Measurements from ENCODE around the gene FAM241A. TPM values are rescaled to one million over a fixed set of nuclear protein-coding genes. Genes with fewer than 3 reads are reported as not detected.

The FAM241A gene
- total and polyA plus RNA-seq, 2 of the 13 experiments (the other 11 are each of a cell fraction or from before 2014, with no cell fraction given) = 0.61 to 0.69 TPM

DNA sequence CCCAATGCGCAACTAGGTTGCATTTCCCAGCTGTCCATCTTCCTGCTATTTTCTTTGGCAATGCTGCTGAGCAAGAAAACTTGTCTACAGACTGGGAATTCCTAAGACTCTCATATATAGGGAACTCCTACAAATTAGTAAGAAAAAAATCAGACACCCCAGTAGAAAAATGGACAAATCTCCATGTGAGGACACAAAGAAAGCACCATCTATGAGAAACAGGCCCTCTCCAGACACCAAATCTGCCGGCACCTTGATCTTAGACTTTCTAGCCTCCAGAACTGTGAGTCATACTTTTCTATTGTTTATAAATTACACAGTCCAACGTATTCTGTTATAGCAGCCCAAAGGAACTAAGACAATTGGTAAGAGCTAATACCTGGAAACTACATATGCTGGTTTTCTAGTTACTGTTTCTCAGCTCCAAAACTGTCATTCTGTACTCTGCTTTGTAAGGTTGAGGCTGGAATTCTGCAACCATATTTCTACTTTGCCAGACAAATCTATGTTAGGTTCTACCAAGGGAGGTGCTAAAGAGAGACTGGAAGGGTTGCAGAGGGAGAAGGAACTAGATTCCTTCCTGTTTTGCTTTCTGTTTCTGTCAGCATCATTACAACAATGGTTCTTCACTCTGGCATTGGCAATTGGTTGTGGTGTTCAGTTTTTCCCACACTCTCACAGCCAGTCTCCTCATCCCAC is 35.7 kb upstream of the FAM241A start (continued):
- TF ChIP-seq ZFP90 (CRISPR knock-in tag; IDR thresholded peaks at IDR 0.05; ENCODE audit: borderline replicate concordance) = no peak

DNA sequence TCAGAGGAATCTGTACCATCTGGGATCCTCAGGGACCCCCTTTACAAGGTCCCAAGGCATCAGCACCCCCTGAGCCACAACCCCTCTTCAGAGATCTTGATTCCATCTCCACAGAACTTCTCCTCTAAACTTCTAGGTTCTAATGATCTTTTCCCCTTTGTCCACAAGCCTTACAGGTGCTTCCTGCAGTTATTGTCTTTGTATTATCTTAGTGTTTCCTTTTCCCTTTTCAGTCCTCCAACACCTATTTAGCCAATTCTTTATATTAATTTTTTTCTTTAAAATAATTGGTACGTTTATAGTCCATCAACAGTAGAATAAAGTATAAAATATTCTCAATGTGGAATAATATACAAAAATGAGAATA is 35.2 kb upstream of the FAM241A start:
- Histone ChIP-seq H3K4me1 (ENCODE audit: insufficient read depth, low read length) (peaks cover 34% of the 10 kb centered on the region), H3K4me2 (ENCODE audit: low read depth, low read length) (no peak overlapping the region), H3K9ac (ENCODE audit: insufficient read depth, low read depth, low read length) (no peak overlapping the region), H3K27me3 (ENCODE audit: control insufficient read depth in 1 of 2, insufficient read depth in 2 of 2, low read length in 2 of 2) (peaks cover 0 to 4% of the 10 kb centered on the region in 2 experiments; a peak in 1 of 5 replicates), H3K36me3 (replicated peaks in 1 of 2; ENCODE audit: control insufficient read depth in 1 of 2, insufficient read depth in 2 of 2, low read length in 2 of 2) (no peaks in the 10 kb centered on the region), H3K9me3 (ENCODE audit: low read length) (no peaks in the 10 kb centered on the region), H4K20me1 (ENCODE audit: insufficient read depth, low read length) (no peaks in the 10 kb centered on the region), H3K27ac (ENCODE audit: extremely low read length, insufficient read depth, low read length) (no peak overlapping the region), H2AFZ (ENCODE audit: low read length) (no peak overlapping the region), H3K4me3 (replicated peaks in 1 of 3; ENCODE audit: insufficient read depth in 1 of 3, low read depth in 2 of 3, low read length in 3 of 3) (no peak overlapping the region), H3K79me2 (ENCODE audit: insufficient read depth, low read length) (no peaks in the 10 kb centered on the region)
- no peak for ATAC-seq
- DNase-seq (ENCODE audit: low spot score) = no peak
- FAIRE-seq = no peak
- ChIA-PET CTCF (ENCODE audit: low intra/inter-chr PET ratio, low total read pairs) (no interaction called here), POLR2A (interaction anchor here (1.5 kb wide), 1 partner anchor 122 kb away, joined by 4 read pairs; the partner anchor contains the start of gene AP1AR)
- no TSS peak for BruUV-seq (replicated peaks)
- 0% methylated on average over 1 of the region's 1 CpG for whole genome bisulfite sequencing (ENCODE audit: low lambda C conversion rate)
- in situ Hi-C loops (cut with HindIII; ENCODE audit: extremely low pct_ligation_motif_present, low pct_unique_long_range_greater_than_20kb) (no loop called here), intact Hi-C loops (cut with micrococcal nuclease; ENCODE audit: unreplicated experiment) (no loop called here)
- TF ChIP-seq, protein P1, sequence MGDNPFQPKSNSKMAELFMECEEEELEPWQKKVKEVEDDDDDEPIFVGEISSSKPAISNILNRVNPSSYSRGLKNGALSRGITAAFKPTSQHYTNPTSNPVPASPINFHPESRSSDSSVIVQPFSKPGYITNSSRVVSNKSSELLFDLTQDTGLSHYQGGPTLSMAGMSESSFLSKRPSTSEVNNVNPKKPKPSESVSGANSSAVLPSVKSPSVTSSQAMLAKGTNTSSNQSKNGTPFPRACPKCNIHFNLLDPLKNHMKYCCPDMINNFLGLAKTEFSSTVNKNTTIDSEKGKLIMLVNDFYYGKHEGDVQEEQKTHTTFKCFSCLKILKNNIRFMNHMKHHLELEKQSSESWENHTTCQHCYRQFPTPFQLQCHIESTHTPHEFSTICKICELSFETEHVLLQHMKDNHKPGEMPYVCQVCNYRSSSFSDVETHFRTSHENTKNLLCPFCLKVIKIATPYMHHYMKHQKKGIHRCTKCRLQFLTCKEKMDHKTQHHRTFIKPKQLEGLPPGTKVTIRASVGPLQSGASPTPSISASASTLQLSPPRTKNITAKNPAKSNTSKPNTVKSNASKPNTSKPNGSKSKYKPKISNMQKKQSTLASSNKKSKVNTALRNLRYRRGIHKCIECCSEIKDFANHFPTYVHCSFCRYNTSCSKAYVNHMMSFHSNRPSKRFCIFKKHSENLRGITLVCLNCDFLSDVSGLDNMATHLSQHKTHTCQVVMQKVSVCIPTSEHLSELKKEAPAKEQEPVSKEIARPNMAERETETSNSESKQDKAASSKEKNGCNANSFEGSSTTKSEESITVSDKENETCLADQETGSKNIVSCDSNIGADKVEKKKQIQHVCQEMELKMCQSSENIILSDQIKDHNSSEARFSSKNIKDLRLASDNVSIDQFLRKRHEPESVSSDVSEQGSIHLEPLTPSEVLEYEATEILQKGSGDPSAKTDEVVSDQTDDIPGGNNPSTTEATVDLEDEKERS (CRISPR knock-in tag; IDR thresholded peaks at IDR 0.05) = no peak
- TF ChIP-seq ZBTB42 (CRISPR knock-in tag; IDR thresholded peaks at IDR 0.05) (no peak), SAP130 (CRISPR knock-in tag; IDR thresholded peaks at IDR 0.05; ENCODE audit: low read depth) (no peak), ZNF780A (CRISPR knock-in tag; IDR thresholded peaks at IDR 0.05) (no peak), BRD4 (CRISPR knock-in tag; IDR thresholded peaks at IDR 0.05) (no peak), NFRKB (IDR thresholded peaks at IDR 0.05) (no peak), ZNF703 (CRISPR knock-in tag; IDR thresholded peaks at IDR 0.05; ENCODE audit: borderline replicate concordance) (no peak), ZNF670 (CRISPR knock-in tag; IDR thresholded peaks at IDR 0.05; ENCODE audit: borderline replicate concordance) (no peak), ZNF207 (IDR thresholded peaks at IDR 0.05; ENCODE audit: borderline replicate concordance) (no peak)
- TF ChIP-seq, protein P2, sequence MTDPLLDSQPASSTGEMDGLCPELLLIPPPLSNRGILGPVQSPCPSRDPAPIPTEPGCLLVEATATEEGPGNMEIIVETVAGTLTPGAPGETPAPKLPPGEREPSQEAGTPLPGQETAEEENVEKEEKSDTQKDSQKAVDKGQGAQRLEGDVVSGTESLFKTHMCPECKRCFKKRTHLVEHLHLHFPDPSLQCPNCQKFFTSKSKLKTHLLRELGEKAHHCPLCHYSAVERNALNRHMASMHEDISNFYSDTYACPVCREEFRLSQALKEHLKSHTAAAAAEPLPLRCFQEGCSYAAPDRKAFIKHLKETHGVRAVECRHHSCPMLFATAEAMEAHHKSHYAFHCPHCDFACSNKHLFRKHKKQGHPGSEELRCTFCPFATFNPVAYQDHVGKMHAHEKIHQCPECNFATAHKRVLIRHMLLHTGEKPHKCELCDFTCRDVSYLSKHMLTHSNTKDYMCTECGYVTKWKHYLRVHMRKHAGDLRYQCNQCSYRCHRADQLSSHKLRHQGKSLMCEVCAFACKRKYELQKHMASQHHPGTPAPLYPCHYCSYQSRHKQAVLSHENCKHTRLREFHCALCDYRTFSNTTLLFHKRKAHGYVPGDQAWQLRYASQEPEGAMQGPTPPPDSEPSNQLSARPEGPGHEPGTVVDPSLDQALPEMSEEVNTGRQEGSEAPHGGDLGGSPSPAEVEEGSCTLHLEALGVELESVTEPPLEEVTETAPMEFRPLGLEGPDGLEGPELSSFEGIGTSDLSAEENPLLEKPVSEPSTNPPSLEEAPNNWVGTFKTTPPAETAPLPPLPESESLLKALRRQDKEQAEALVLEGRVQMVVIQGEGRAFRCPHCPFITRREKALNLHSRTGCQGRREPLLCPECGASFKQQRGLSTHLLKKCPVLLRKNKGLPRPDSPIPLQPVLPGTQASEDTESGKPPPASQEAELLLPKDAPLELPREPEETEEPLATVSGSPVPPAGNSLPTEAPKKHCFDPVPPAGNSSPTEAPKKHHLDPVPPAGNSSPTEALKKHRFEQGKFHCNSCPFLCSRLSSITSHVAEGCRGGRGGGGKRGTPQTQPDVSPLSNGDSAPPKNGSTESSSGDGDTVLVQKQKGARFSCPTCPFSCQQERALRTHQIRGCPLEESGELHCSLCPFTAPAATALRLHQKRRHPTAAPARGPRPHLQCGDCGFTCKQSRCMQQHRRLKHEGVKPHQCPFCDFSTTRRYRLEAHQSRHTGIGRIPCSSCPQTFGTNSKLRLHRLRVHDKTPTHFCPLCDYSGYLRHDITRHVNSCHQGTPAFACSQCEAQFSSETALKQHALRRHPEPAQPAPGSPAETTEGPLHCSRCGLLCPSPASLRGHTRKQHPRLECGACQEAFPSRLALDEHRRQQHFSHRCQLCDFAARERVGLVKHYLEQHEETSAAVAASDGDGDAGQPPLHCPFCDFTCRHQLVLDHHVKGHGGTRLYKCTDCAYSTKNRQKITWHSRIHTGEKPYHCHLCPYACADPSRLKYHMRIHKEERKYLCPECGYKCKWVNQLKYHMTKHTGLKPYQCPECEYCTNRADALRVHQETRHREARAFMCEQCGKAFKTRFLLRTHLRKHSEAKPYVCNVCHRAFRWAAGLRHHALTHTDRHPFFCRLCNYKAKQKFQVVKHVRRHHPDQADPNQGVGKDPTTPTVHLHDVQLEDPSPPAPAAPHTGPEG (CRISPR knock-in tag; IDR thresholded peaks at IDR 0.05) = no peak
- TF ChIP-seq, protein P3, sequence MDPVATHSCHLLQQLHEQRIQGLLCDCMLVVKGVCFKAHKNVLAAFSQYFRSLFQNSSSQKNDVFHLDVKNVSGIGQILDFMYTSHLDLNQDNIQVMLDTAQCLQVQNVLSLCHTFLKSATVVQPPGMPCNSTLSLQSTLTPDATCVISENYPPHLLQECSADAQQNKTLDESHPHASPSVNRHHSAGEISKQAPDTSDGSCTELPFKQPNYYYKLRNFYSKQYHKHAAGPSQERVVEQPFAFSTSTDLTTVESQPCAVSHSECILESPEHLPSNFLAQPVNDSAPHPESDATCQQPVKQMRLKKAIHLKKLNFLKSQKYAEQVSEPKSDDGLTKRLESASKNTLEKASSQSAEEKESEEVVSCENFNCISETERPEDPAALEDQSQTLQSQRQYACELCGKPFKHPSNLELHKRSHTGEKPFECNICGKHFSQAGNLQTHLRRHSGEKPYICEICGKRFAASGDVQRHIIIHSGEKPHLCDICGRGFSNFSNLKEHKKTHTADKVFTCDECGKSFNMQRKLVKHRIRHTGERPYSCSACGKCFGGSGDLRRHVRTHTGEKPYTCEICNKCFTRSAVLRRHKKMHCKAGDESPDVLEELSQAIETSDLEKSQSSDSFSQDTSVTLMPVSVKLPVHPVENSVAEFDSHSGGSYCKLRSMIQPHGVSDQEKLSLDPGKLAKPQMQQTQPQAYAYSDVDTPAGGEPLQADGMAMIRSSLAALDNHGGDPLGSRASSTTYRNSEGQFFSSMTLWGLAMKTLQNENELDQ (CRISPR knock-in tag; IDR thresholded peaks at IDR 0.05; ENCODE audit: borderline replicate concordance) = no peak

Measured in HepG2 (cell line).